Neural progenitor cell (in vitro differentiated cells): ENCODE data around the gene TPGS2.

Experiments used
- EZH2phosphoT487 ChIP-seq: fragments of 200-600 bp; sonication (generic); IDR thresholded peaks from 2 replicates; pipeline ENCODE4 v1.6.1; 2017; ENCODE audit warnings: antibody characterized with exemption
- TF ChIP-seq, protein P1 (sequence below): fragments of 200-600 bp; sonication (generic); IDR thresholded peaks from 2 replicates; pipeline ENCODE4 v1.5.1; 2017; ENCODE audit warnings: antibody characterized with exemption, mild to moderate bottlenecking

DNA sequence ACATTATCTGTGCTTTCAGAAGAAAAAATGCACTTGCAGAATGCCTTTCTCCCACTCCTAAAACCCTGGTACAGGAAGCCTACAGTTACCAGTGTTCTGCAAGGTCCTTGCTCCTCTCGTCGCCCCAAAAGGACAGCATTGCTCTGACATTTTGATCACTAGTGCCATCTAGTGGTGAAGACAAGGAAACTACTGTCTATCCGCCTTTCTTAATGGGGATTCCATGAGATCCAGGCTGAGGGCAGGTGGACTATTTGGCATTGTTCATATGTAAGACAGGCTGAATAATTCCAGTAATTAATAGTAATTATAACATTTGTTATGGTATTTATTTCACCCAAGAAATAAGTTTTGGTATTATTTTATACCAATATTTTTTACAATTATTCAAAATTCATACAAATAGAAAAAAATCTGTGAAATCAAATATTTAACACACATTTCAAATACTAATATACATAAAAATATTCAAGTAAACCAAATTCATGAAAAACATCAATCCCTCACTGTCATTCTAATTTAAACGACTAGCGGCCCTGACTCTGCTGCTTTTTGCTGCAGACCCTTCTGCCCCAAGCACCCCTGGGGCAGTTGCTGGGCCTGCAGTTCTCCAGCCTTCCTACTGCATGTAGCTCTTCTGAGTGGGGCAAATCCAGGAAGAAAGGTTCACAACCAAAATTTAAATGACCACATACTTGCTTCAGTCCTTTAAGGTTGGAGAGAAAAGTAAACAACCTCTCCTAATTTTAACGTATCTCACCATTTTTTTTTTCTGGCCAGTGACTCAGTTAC, 19.0 kb downstream of the TPGS2 start:
- TF ChIP-seq, protein P1, sequence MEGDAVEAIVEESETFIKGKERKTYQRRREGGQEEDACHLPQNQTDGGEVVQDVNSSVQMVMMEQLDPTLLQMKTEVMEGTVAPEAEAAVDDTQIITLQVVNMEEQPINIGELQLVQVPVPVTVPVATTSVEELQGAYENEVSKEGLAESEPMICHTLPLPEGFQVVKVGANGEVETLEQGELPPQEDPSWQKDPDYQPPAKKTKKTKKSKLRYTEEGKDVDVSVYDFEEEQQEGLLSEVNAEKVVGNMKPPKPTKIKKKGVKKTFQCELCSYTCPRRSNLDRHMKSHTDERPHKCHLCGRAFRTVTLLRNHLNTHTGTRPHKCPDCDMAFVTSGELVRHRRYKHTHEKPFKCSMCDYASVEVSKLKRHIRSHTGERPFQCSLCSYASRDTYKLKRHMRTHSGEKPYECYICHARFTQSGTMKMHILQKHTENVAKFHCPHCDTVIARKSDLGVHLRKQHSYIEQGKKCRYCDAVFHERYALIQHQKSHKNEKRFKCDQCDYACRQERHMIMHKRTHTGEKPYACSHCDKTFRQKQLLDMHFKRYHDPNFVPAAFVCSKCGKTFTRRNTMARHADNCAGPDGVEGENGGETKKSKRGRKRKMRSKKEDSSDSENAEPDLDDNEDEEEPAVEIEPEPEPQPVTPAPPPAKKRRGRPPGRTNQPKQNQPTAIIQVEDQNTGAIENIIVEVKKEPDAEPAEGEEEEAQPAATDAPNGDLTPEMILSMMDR: peak; percentile 87
- TF ChIP-seq EZH2phosphoT487: no peak
